Left cardiac atrium (tissue), 4 donors: ENCODE data around the gene ACSS1. TPM values are rescaled to one million over a fixed set of nuclear protein-coding genes. Genes with fewer than 3 reads are reported as not detected.

ENCODE experiments used
- ATAC-seq, 2 donors: fragments of 200-7000 bp; cut with Tn5 transposase; one replicate each; pipeline ENCODE4 v1.9.1; 2020; ENCODE audit warnings: mild to moderate bottlenecking in 2 of 2, moderate library complexity in 2 of 2
- DNase-seq: peaks from one replicate; pipeline ENCODE4 v3.0.0-alpha.2; 2020
- intact Hi-C, 2 donors: fragments of 100-400 bp; cut with DNase I; formaldehyde crosslinking; loops; one replicate each; pipeline versions ENCODE4 v1.14.1 to v1.15.1; 2022 to 2023
- total RNA-seq, 2 donors: library from RNA; stranded (reverse); fragmentation: NEBNext Ultra II Directional; extraction: Animal tissue kit (Norgen Biotek cat#: 25700); gene quantifications; one replicate each; pipeline ENCODE4 v1.2.1, GENCODE V29; 2021
- donor health status: DM: no; HTN: yes; CAD: no.
- donor health status: DM: no; HTN: yes; CAD: no; lungs with severe emphysema.
- donor health status: DM: yes; HTN: yes; CAD: no.
- donor health status: Dilated cardiomyopathy.

Gene ACSS1
- total RNA-seq, 2 donors from 2014 or later, result 27.9 to 55.0 TPM

DNA sequence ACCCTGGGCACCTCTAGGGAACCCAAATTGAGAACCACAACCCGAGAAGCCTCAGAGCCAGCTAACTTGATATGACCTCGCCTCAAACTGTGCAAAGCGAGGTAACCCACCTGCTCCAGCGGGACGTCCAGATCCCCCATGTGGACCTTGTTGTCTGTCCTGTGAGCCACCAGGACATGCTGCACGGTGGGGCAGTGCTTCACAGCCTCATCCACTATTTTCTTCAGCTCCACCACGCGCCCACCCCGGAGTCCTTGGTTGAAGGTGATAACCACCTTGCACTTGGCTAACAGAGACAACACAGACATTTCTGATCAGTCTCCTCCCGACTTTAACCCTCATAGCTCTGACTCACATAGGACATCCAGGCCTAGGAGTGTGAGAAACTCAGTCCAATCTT lies 34.6 kb downstream of the ACSS1 start:
- ATAC-seq (no peak), DNase-seq (peak; percentile 14)
- intact Hi-C loops, result no loop called here

DNA sequence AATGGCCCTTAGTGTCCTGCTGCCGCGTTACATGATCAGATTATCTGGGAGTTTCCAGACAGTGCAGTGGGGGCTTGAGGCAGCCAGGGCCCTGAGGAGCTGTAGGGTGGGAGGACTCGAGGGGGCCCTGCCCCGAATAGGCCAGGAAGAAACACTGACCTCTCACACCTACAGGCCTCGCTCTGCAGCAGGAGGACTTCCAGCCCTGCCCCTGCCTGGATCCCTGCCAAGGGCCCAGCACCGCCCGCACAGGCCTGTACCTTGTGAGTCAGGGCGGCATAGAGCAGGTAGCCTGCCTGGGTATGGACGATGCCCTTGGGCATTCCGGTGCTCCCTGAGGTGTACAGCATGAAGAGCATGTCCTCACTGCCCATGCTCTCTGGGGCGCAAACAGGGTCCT lies 35.3 kb downstream of the ACSS1 start:
- intact Hi-C loops, result no loop called here
- DNase-seq, result peak; percentile 39

GRCh38 chr20:25021336-25021735 lies 36.6 kb downstream of the ACSS1 start:
- ATAC-seq (no peak), DNase-seq (no peak)
- intact Hi-C loops, result no loop called here

More for the DNA sequence above, 35.3 kb downstream of the ACSS1 start:
- ATAC-seq, result peak in 1 of 2 donors; percentile 72

- ATAC-seq (peak in 1 of 2 donors; percentile 50), DNase-seq (peak; percentile 12)
- intact Hi-C loops, result no loop called here
Measured at GRCh38 chr20:25020901-25021301, 37.0 kb downstream of the ACSS1 start.

GRCh38 chr20:25020345-25020744 lies 37.6 kb downstream of the ACSS1 start:
- intact Hi-C loops, result no loop called here
- DNase-seq (no peak), ATAC-seq (no peak)

DNA sequence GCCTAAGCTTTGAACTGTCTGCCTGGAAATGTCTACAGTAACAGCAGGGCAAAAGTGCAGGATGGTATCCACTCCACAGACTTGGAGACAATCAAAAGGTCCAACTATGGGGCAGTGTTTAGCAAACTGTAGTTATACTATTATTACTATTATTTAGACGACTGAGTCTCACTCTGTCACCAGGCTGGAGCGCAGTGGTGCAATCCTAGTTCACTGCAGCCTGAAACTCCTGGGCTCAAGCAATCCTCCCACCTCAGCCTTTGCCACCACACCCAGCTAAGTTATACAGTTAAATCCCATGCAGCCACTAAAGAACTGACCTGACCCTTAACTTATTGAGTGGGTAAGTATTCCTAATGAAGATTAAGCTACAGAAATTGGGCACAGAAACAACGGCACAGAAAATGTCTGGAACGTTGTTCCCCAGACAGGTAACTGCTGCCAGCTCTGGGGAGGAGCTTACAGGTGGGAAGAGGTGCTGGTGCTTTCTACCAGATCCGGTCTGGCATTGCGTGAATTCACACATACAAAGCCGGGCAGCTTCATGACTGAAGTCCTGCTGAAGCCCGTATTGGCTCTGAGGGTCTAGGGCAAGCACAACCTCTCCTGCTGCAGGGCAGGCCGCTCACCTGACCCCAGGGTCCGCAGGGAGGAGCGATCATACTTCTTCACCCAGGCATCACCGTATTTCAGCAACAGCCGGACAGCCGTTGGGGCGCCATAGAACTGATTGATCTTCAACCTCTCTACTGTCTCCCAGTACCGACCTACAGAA lies 38.4 kb downstream of the ACSS1 start:
- ATAC-seq (no peak), DNase-seq (peak; percentile 13)
- intact Hi-C loops, result no loop called here

DNA sequence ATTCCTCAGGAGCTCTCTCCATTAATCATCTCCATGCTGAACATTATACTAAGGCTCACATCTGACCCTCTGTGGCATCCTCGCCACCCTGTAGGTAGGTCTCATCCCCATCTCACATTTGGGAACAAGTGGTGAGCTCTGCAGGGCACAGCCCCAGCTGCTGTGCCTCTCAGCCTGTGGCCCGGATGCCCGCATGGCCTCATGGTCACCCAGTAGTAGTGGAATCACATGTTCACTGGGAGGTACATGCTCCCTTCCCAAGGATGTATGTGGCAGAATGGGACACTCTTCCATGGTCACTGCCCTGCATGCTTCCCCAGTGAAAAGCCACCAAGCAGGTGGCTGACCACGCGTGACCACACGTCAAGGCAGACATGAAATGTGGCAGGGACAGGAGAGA lies 39.1 kb downstream of the ACSS1 start:
- ATAC-seq (no peak), DNase-seq (peak; percentile 3)
- intact Hi-C loops, result no loop called here

- intact Hi-C loops, result no loop called here
- DNase-seq (peak; percentile 2), ATAC-seq (no peak)
Measured at GRCh38 chr20:25018425-25018824, 39.5 kb downstream of the ACSS1 start.

DNA sequence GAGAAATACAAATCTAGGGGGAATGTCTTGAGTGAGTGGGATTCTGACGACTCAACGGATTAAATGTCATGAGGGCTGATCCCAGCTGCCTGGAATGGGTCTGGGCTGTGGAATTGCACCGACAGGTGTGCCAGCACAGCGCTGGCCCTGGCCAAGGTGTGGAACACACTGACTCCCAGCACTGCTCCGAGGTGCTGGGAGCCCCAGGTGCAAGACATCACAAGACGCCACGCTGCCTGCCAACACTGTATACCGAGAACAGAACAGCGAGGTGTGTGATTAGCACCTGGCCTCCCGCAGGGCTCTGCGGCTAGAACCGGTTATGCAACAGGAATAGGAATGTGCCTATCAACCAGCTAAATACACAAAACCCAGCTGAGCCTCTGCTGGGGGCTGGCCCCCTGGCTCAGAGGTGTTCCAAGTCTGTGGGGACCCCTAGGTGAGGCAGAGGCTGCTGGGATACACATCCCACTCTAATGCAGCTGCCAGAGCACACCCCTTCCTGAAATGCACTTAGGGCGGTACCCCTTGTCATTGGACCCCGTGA lies 40.6 kb downstream of the ACSS1 start:
- DNase-seq (peak; percentile 17), ATAC-seq (no peak)
- intact Hi-C loops, result no loop called here

GRCh38 chr20:25016471-25016870 lies 41.5 kb downstream of the ACSS1 start:
- ATAC-seq (no peak), DNase-seq (peak; percentile 12)
- intact Hi-C loops, result no loop called here

DNA sequence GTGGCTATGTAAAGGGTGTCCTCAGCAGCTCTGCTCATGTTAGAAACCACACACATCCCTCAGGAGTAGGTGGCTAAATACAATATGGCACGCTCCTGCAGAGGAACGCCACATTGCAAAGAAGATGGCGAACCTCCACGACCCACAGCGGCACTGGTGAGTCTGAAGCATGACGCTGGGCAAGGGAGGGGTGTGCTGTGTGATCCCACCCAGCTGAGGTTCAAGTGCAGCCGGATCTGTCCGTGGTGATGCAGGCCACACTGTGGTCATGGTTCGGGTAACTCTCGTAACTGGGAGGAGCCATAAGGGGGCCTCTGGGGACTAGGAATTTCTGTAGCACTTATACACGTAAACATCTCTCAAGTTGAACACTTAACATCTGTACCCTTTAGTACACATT lies 42.0 kb downstream of the ACSS1 start:
- ATAC-seq (no peak), DNase-seq (peak; percentile 10)
- intact Hi-C loops, result no loop called here

DNA sequence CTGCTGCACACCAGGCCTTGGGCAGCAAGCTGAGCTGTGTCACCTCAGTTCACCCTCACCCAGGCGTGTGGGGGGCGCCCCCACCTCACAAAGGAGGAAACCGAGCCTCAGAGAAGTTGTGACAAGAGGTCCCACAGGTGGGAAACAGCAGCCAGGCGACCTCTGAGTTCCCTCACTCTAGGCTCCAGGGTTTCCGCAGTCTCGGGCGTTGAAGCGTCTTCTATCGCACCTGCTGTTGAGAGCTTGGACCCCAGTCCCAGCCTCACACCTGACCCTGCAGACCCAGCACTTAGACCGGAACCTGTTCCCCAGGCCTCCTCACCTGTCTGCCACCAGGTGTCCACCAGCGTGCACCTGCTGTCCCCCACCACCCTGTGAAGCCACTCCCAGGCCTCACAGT lies 43.1 kb downstream of the ACSS1 start:
- DNase-seq, result peak; percentile 12
- intact Hi-C loops, result no loop called here
- ATAC-seq, result no peak

DNA sequence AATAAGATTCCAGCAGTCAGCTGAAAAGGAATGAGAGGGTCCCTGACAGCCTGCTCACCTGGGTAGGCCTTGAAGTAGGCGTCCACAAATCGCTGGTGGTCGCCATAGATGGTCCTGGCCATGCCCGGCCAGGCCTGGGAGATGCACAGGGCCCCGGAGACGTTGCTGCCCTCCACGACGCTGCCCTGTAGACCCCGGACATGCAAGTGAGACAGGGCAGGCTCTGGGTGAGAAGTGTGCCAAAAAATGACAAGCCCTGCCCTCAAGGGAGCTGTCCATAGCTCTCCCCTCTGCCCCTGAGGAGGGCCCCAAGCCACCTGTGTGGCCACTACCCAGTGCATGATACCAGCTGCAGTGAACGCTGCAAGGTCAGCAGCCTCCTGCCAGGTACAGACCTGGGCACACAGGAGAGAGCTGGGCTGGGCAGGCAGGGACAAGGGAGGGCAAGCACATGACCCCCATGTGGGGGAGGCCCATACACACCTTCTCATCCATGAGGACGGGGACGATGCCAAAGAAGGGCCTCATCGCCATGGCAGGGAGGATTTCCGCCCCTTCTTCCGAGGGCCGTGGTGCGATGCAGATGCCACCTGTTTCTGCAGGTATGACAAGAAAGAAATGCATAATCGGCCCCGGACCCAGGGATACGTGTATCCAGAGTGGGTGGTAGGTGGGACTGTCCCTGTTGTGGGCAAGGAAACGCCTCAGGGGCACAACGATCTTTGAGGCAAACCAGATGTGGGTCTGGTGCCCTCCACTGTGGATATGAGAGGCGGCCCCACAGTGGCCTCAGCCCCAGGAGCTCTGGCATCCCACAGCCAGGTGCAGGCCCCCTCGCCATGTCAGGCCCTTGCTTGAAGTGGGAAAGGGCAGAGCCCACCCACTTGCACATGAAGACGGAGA lies 44.2 kb downstream of the ACSS1 start:
- intact Hi-C loops, result no loop called here
- peak; percentile 13 for DNase-seq

DNA sequence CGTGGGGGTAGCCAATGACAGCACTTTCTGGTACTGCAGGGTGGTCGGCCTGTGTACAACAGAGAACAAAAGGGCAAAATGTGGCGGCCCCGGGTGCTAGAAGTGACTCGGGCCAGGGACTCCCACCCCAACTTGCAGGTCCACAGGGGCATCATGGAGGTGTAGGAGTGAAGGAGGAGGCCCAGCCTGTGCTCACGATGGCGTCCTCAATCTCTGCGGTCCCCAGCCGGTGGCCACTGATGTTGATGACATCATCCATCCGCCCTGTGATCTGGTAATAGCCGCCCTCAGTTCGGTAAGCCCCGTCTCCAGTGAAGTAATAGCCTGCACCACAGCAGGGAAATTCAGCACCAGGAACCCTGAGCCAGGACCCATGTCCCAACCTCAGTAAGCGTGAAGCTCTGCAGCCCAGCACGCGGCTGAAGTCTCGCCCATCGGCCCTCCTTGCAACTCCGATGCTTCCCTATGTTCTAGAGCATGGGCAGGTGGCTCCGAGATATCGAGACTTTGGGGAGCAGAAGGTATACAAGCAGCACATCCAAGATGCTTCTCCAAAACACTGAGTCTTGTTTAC lies 45.2 kb downstream of the ACSS1 start:
- ATAC-seq, result no peak
- DNase-seq, result no peak
- intact Hi-C loops, result no loop called here

More for the DNA sequence above, 44.2 kb downstream of the ACSS1 start:
- ATAC-seq, result no peak

GRCh38 chr20:25011831-25012241 lies 46.1 kb downstream of the ACSS1 start:
- ATAC-seq (peak in 1 of 2 donors; percentile 36), DNase-seq (no peak)
- intact Hi-C loops, result no loop called here

GRCh38 chr20:25011261-25011660 lies 46.7 kb downstream of the ACSS1 start:
- intact Hi-C loops, result no loop called here
- ATAC-seq, result no peak
- no peak for DNase-seq

GRCh38 chr20:25009218-25010145 lies 48.5 kb downstream of the ACSS1 start:
- DNase-seq (no peak), ATAC-seq (peak; percentile 48 to 73)
- intact Hi-C loops, result no loop called here

DNA sequence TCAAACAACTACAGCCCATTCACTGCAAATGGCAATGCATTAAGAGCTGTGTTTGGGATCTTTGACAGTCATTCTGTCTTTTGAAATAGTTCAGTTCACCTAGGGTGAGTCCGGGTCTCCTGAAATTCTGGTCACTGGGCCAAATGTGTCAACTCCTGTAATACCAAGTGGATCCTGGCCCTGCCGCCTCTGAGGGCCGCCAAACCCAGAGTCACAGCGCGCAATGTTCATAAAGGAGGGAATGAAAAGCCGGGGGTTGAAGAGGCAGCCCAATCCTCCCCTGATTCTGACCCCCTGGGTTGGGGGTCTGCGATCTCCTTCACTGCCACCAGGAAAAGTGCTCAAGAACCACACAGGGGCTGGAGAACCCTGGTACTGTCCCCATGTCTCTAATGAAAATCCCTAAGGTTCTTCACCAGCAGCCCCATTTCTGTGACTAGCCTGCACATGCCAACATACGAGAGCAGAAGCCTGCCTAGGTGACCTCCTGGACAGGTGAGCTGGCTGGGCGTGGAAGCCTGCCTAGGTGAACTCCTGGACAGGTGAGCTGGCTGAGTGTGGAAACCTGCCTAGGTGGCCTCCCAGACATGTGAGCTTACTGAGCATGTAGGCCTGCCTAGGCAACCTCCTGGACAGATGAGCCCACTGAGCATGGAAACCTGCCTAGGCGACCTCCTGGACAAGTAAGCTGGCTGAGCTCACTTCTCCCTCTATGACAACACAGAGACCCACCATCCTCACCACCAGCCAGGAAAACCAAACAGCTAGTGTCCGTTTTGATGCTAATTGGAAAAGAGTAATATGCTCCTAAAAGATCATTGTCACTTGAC lies 49.3 kb downstream of the ACSS1 start:
- intact Hi-C loops, result no loop called here
- no peak for ATAC-seq
- DNase-seq, result no peak
